Keratinocyte (primary cell): ENCODE data around the gene NMNAT2.

ENCODE experiments used
- EZH2 ChIP-seq: IDR thresholded peaks from one replicate; pipeline ENCODE4 v1.6.1; 2012; ENCODE audit warnings: inconsistent platforms, mild to moderate bottlenecking, low read length, moderate library complexity
- TF ChIP-seq, protein P1 (sequence below), 3 experiments: IDR thresholded peaks in 1 of 3; conservative IDR thresholded peaks in 1 of 3; optimal IDR thresholded peaks in 1 of 3; 2 replicates in 2 of 3; 3 replicates in 1 of 3; pipeline versions ENCODE3 to v1.5.1; 2011; ENCODE audit warnings: low read length in 3 of 3, mild to moderate bottlenecking in 3 of 3, moderate library complexity in 2 of 3, control low read depth in 1 of 3, inconsistent platforms in 1 of 3; ENCODE audit not compliant: insufficient read depth in 2 of 3; ENCODE audit errors: extremely low read depth in 1 of 3

DNA sequence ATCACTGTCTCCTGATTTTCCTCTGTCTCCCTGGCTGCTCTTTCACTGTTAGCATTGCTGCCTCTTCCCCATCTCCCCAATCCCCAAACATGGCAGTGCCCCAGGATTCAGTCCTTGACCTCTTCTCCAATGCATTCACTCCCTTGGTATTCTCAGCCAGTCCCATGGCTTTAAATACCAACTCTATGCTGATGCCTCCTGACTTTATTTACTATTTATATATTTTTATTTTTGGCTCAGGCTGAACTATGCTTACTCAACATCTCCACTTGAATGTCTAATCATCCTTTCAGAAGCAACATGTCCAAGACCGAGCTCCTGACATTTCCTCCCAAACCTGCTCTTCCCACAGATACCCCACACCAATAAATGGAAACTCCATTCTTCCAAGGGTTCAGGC, 26.3 kb downstream of the NMNAT2 start:
- TF ChIP-seq, protein P1, sequence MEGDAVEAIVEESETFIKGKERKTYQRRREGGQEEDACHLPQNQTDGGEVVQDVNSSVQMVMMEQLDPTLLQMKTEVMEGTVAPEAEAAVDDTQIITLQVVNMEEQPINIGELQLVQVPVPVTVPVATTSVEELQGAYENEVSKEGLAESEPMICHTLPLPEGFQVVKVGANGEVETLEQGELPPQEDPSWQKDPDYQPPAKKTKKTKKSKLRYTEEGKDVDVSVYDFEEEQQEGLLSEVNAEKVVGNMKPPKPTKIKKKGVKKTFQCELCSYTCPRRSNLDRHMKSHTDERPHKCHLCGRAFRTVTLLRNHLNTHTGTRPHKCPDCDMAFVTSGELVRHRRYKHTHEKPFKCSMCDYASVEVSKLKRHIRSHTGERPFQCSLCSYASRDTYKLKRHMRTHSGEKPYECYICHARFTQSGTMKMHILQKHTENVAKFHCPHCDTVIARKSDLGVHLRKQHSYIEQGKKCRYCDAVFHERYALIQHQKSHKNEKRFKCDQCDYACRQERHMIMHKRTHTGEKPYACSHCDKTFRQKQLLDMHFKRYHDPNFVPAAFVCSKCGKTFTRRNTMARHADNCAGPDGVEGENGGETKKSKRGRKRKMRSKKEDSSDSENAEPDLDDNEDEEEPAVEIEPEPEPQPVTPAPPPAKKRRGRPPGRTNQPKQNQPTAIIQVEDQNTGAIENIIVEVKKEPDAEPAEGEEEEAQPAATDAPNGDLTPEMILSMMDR (optimal IDR thresholded peaks at IDR 0.05 in 1 of 3, IDR thresholded peaks at IDR 0.05 in 1 of 3, conservative IDR thresholded peaks at IDR 0.05 in 1 of 3; ENCODE audit: extremely low read depth in 1 of 3, insufficient read depth in 2 of 3, low read length in 3 of 3), result no peak
- no peak for TF ChIP-seq EZH2
